GM19328 (cell line): ENCODE data around the gene ADAD2.
"Not testable (repeated sequence)": the region's sequence is repeated elsewhere in the genome, so short reads cannot be mapped to it uniquely, and the experiment has no call there.

Experiments used
- ATAC-seq: cut with Tn5 transposase; IDR thresholded peaks from one replicate; pipeline ENCODE4 v1.9.1; 2021; ENCODE audit warnings: mild to moderate bottlenecking, moderate library complexity; ENCODE audit not compliant: unreplicated experiment

Gene ADAD2

DNA sequence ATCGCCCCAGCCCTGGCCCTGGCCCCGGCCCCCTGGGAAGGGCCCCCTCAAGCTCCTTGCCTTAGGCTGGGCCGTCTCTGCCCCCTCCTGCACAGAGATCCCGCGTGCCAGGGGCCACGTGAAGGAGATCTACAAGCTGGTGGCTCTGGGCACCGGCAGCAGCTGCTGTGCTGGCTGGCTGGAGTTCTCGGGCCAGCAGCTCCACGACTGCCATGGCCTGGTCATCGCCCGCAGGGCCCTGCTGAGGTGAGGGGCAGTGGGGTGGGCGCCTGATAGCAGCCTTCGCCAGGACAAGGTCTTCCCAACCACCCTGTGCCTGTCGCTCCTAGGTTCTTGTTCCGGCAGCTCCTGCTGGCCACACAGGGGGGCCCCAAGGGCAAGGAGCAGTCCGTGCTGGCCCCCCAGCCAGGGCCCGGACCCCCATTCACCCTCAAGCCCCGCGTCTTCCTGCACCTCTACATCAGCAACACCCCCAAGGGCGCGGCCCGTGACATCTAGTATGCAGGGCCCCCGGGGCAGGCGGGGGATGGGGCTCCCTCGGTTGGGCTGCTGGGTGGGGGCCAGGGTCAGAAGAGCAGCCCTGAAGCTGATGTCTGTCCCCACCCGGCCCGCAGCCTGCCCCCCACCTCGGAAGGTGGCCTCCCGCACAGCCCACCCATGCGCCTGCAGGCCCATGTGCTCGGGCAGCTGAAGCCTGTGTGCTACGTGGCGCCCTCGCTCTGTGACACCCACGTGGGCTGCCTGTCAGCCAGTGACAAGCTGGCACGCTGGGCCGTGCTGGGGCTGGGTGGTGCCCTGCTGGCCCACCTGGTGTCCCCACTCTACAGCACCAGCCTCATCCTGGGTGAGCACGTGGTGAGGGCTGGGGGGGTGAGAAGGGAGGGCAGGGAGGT, 4.5 kb downstream of the ADAD2 start:
- no peak for ATAC-seq

DNA sequence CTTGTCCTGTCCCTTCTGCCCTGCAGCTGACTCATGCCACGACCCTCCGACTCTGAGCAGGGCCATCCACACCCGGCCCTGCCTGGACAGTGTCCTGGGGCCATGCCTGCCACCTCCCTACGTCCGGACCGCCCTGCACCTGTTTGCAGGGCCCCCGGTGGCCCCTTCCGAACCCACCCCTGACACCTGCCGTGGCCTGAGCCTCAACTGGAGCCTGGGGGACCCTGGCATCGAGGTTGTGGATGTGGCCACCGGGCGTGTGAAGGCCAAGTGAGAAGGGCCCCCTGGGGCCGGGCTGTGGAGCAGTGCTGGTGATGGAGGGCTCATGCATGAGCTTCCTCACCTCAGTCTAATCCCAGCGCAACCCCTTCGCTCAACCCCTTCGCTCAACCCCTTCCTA, 5.1 kb downstream of the ADAD2 start:
- no peak for ATAC-seq

DNA sequence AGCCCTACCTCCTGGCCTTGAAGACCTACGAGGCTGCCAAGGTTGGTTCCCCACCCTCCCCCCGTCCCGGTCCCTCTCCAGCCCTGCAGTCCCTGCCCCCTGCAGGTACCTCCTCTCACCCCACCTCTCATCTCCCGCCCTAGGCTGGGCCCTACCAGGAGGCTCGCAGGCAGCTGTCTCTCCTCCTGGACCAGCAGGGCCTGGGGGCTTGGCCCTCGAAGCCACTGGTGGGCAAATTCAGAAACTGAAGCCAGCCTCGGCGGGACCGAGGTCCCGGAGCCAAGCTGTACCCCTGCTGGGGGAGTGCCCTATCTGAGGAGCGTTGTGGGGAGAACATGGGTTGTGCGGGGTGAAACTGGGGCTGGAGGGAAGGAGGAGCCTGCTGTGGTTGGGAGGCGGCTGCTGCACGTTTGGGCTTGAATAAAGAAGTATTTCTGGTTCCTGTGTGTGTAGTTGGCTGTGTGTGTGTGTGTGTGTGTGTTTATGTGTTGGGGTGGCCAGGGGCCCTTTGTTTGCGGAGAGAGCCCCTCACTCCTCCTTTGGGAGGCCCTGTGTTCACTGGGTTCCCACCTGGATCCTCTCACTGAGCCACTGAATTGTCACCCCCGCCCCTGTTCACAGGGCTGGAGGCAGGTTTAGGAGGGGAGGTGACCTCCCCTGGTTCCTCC, 5.9 kb downstream of the ADAD2 start:
- ATAC-seq: no peak

DNA sequence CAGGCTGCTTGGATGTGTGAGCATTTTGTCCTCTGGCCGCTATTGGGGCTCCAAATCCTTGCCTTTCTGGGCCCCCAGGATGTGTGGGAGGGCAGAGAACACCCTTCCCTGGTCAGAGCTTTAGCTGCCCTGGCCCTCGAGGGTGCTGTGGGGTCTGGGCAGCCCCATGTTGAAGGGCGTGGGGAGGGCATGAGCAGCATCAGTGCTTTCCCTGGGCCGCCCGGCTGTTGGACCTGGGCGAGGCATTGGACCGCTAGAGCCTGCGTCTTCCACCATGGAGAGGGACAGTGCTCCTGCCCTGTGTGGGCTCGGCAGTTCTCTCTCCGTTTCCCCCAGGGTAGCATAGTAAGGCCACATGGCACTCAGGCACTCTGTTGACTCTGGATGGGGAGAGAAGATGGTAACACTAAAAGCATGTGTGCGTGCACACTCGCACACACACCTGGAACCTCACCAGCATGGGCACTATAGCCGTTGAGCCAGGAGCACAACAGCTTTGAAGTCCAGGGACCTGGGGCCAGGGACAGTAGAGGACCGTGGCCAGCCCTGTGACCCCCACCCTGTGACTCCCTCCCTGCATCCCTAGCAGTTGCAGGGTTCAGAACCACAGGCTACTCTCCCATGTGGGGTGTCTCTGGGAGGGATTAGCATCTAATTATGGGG, 6.6 kb downstream of the ADAD2 start:
- no peak for ATAC-seq

DNA sequence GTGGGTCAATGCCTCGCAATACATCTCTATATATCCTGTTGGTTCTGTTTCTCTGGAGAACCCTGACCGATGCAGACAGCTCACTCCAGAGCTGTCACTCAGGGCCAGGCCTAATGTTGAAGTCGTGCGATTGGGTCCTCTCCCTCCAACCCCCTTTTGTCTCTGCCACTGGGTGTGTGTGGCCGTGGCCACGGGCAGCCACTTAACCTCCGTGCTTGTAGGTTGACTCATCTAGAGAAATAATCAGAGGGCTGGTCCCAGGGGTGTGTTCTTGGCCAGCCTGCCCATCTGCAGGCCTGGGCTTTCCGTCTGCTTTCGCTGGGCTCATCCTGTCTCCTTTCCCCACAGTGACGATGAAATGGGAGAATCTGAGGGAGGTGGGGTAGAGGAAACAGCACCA, 7.4 kb downstream of the ADAD2 start:
- no peak for ATAC-seq

DNA sequence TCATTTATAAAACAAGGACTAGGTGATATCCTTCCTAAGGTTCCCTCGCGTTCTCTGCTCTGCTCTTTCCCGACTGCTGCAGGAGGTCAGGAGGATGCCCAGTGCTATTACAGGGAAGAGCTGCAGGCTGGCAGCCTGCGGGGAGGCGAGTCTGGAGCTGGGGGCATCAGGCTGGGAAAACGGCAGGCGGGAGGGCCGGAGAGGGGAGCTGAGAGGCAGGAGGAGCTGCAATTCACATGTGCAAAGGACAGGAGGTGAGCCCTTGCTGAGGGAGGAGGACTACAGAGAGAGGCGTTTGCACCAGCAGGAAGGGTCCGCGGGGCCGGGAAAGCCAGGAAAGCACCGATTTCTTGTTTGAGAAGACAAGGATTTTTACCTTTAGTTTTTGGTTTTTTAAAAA, 8.1 kb downstream of the ADAD2 start:
- no peak for ATAC-seq

DNA sequence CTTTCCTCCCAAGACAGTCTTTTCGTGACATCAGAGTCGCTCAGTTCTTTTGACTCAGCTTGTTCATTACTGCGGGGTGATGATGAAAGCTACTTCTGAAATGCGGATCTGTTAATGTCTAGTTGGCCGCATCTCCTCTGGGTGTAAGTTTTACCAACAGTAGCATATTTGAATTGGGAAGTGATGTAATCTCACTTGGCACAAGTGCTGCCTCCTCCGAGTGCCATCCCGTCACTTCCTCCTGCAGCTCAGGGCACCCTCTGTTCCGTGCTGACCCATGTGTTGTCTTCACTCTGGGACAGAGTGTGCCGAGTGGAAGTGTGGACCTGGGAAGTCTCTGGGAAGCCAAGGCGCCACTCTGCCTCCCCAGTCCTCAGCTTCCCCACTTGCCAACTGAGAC, 8.9 kb downstream of the ADAD2 start:
- ATAC-seq: no peak

DNA sequence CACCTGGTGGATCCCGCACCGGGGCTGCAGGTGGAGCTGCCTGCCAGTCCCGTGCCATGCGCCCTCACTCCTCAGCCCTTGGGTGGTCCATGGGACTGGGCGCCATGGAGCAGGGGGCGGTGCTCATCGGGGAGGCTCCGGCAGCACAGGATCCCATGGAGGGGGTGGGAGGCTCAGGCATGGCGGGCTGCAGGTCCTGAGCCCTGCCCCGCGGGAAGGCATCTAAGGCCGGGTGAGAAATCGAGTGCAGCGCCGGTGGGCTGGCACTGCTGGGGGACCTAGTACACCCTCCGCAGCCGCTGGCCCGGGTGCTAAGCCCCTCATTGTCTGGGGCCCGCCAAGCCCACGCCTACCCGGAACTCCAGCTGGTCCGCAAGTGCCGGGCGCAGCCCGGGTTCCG, 13.6 kb downstream of the ADAD2 start:
- not testable (repeated sequence) for ATAC-seq

DNA sequence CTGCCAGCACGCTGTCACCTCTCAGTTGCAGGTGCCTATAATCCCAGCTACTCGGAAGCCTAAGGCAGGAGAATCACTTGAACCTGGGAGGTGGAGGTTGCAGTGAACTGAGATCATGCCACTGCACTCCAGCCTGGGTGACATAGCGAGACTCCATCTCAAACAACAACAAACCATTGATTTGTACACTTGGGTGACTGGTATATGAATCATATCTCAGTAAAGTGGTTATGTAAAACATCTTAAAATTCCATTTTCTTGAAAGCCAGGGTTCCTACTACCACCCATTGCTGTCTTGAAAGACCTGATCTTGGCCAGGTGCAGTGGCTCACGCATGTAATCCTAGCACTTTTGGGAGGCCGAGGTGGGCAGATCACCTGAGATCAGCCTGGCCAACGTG, 14.2 kb downstream of the ADAD2 start:
- ATAC-seq: not testable (repeated sequence)

DNA sequence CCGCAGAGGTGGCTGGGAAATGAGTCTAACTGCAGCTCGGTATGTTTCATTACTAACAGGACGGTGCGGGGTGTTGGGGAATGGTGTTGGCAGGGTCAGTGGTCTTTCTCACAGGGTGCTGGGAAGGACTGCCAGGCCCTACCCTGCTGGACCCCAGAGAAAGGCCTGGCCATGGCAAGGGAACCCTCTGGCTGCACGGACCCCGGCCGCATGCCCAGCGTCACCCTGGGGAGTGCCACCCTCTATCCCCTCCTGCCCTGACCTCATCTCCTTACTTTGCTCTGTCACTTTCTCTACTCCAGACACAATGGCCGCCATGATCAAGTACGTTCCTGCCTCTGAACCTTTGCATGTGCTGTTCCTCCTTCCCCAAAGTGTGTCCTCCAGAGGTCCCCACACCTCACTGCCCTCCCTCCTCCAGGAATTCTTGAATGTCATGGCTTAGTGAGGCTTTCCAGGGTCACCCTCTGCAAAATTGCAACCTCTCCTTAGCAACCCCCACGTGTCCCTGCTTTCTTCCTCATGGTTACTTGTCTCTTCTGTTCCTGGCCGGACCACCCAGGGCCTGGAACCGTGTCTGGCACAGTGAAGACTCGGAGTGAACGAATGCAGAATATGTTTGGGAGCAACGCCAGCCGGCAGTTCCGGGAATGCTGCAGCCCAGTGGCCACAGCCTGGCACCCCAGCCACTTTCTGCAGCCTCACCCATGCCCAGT, 15.2 kb downstream of the ADAD2 start:
- no peak for ATAC-seq

DNA sequence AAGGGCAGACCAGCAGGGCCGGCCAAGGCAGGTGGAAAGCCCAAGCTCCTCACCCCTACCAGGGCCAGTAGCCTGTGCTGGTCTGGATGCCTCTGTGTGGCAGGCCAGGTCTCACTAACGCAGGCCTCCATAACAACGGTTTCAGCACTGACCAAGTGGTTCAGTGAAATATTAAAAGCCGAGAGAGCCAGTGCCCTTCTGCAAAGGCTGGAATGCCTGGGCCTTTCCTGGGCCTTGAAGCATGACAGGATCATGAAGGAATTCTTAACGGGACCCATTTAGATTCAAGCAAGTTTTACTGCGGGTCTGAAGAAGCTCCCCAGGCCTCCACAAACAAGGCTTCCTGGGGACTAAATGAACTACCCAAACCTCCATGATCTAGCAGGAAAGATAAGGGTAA, 16.3 kb downstream of the ADAD2 start:
- ATAC-seq: no peak

DNA sequence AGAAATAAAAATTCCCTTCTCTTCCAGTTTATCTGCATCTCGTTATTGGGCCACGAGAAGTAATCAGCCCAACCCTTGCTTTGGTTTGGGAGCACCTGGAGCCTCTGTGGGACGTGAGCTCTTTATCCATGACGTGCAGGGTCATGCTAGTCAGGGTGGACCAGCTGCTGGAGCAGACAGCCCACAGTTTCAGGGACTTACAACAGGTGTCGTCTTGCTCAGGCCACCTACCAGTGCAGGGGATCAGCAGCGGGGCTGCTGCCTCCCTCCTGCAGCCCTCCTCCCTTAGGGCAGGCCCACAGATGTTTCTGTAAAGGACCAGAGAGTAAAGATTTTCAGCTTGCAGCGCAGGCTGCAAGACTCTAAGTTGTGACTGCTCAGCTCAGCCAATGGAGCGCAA, 16.9 kb downstream of the ADAD2 start:
- ATAC-seq: no peak

DNA sequence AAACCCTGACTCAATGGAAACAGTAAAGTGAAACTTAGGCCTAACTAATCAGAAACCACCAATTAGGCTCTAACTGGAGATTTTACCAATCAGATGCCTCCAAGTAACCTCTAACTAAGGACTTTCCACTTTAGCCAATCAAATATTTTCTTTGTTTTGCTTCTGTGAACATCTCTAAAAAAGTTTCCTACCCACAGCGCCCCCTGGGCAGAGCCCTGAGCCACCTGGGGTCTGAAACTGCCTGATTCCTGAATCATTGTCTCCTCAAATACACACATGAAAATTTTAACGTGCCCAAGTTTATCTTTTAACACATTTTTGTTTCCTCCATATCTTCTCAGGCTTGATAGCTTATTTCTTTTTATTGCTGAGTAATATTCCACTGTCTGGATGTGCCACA, 19.0 kb downstream of the ADAD2 start:
- no peak for ATAC-seq

DNA sequence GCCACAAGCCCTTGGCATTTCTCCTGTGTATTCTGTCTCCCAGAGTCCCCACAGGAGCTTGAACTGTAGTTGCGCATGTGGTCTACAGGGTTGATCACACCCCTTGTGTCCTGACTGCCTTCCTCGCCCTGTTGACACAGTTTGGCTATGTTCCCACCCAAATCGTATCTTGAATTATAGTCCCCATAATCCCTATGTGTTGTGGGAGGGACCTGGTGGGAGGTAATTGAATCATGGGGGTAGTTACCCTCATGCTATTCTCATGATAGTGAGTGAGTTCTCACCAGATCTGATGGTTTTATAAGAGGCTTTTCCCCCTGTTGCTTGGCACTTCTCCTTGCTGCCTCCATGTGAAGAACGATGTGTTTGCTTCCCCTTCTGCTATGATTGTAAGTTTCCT, 21.2 kb downstream of the ADAD2 start:
- ATAC-seq: no peak

DNA sequence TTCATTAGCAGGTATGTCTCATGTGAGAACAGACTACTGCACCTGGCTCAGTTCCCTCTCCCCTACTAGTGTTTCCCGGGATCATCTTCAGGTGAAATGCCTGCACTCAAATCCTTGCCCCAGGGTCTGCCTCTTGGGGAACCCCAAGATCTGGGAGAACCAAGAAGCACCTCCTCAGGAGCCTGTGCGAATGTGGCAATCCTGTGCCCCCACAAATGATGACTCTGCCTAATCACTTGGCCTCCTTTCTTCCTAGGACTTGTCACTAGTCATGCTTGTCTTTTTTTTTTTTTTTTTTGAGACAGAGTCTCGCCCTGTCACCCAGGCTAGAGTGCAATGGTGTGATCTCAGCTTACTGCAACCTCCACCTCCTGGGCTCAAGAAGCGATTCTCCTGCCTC, 21.7 kb downstream of the ADAD2 start:
- no peak for ATAC-seq

DNA sequence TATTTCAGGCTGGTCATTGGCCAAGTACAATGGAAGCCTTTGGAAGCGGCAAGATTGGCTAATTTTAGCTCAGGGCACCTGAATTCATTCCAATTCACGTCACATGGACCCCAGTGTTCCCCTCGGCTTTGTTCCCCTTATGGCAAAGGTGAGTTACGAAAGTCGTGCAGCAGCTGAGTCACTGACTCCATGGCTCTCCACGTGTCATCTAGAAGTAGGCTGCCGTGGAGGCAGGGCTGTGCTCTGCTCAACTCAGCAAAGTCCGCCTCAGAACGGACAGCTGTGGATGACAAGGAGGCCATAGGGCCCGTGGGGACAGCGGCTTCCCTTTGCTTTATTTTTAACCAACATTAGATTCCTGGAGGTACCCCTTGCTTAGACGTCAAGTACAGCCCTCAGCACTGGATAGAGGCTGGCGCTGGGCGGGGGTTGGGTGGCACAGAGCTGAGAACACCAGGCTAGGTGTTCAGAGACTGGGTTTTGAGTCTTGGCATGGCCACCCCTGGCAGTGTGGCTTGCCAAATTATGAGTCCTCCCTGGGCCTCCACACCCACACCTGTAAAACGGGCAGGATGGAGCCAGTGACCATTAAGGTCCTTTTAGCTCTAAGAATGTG, 23.6 kb downstream of the ADAD2 start:
- no peak for ATAC-seq

DNA sequence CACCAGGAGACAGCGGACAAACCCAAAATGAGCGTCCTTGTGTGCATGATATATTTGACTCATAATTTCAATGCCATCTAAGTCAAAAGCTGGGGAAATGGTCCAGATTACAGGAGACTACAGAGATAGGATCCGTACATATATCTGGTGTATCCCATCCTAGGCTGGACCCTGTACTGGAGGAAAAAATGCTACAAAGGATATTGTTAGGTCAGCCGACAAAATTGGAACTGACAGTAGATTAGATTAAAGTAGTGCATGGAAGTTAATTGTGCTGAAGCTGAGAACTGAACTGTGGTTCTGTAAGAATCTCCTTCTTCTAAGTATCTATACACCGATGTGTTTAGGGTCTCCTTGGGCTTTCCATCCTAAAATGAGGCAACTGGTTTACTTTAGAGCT, 24.6 kb downstream of the ADAD2 start:
- no peak for ATAC-seq

DNA sequence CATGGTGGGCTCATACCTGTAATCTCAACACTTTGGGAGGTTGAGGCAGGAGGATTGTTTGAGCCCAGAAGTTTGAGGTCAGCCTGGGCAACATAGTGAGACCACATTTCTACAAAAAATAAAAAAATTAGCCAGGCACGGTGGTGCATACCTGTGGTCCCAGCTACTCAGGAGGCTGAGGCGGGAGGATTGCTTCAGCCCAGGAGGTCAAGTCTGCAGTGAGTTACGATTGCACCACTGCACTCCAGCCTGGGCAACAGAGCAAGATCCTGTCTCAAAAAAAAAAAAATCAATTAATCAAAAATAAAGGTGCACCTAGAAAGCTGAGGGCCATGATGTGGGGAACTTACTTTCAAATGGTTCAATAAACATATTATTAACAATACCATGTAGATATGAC, 25.2 kb downstream of the ADAD2 start:
- ATAC-seq: not testable (repeated sequence)

DNA sequence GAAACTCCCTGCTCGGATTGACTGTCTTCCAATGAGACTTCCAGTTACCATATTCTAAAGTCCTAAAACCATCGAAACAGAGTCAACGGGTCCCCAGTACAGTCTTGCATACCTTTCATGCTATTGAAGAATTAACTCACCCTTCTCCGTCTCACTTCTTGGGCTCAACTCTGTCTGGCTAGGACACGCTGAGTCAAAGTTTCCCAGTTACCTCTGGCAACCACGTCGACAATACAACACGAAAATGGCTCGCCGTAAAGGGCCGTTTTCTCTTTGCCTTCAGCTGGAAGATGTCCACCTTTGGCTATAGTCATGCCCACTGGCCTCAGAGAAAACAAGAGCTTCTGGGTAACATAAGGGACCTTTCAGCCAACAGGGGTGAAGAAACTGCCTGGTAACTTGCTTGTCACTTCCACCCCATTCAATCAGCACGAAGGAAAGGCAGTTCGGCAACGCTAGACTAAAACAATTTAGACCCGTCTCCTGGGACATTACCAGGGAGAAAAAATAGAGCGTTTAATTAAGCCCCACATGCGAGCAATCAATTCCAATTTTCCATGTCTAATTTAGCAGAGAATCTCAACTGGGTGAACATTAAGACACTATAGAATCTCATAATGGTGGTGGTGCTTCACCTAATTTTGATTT, 27.3 kb downstream of the ADAD2 start:
- ATAC-seq: no peak

DNA sequence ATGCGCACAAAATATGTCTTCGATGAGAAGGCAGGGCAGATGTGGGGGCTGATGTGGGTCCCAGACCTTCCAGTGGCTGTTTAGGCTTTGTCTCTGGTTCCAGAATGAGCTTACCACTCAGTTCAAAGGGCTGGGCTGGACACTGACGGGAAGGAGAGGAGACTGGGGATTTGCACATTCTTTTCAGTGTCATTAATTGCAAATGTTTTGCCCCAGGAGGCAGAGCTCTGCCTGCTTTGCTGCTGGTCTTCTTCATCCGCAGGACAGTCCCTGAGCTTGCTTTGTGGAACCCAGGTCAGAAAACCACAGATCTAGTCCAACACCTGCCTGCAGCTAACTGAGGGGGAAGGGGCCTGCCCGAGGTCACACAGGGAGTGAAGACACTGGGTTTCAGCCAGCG, 28.0 kb downstream of the ADAD2 start:
- no peak for ATAC-seq
